Vagina (tissue), 2 donors: ENCODE results near the gene CFAP46.

ENCODE experiments used
- POLR2AphosphoS5 ChIP-seq, 2 donors: sonication (generic); formaldehyde crosslinking; IDR thresholded peaks; one replicate each; pipeline ENCODE4 v1.9.0; 2017; ENCODE audit warnings: antibody characterized with exemption in 2 of 2, mild to moderate bottlenecking in 2 of 2, low read depth in 1 of 2; ENCODE audit not compliant: insufficient read depth in 1 of 2
- TF ChIP-seq, protein P1 (sequence below), 3 experiments: fragments of 450-650 bp in 2 of 3; fragments of 200-600 bp in 1 of 3; sonication (generic) in 1 of 3; IDR thresholded peaks; one replicate each; pipeline ENCODE4 v1.5.1; 2017 to 2019; ENCODE audit warnings: antibody characterized with exemption in 3 of 3, mild to moderate bottlenecking in 2 of 3, moderate library complexity in 2 of 3

- TF ChIP-seq, protein P1, sequence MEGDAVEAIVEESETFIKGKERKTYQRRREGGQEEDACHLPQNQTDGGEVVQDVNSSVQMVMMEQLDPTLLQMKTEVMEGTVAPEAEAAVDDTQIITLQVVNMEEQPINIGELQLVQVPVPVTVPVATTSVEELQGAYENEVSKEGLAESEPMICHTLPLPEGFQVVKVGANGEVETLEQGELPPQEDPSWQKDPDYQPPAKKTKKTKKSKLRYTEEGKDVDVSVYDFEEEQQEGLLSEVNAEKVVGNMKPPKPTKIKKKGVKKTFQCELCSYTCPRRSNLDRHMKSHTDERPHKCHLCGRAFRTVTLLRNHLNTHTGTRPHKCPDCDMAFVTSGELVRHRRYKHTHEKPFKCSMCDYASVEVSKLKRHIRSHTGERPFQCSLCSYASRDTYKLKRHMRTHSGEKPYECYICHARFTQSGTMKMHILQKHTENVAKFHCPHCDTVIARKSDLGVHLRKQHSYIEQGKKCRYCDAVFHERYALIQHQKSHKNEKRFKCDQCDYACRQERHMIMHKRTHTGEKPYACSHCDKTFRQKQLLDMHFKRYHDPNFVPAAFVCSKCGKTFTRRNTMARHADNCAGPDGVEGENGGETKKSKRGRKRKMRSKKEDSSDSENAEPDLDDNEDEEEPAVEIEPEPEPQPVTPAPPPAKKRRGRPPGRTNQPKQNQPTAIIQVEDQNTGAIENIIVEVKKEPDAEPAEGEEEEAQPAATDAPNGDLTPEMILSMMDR (IDR thresholded peaks at IDR 0.05), result no peak
- no peak for TF ChIP-seq POLR2AphosphoS5 (IDR thresholded peaks at IDR 0.05; ENCODE audit: insufficient read depth in 1 of 2, low read depth in 1 of 2)
Observed at GRCh38 chr10:132990684-132991545, 48.5 kb upstream of the CFAP46 start.
